HG02973 (cell line): ENCODE data around the gene DMAC1.

Experiments used
- ATAC-seq: cut with Tn5 transposase; IDR thresholded peaks from one replicate; pipeline ENCODE4 v1.9.1; 2021; ENCODE audit warnings: moderate library complexity; ENCODE audit not compliant: unreplicated experiment

DMAC1 gene

DNA sequence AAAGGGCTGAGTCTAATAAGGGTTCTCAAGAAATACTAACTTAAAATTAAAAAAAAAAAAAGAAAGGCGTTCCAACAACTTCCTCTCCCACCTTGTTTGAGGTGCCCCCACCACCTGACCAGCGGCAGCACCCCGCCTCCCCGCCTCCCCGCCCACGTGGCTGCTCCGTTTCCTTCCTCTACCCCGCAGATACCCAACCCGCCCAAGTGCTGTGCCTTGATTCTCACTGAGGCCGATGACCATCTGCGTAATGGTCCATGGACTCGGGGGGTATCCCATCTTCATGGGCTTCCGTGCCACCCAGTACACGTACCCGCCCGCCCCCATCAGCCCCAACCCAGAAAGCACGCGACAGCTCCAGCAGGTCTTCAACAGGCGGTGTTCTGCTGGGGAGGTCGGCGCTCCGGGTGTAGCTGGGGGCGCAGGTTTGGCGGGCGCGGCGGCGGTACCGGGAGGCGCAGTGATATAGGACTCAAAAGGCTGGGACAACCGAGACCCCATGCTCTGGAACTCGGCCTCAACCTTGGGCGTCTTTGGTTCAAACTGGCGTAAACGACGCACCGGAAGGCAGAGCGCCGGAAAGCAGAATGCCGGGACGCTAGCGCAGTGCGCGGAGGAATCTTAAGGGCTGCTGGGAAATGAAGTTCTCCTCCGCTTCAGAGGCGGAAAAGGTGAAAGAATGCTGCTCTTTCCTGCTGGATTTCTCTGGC, at the start of gene DMAC1:
Gene DMAC1, minus strand, starts transcription at position 545 of the 710 bp plus-strand sequence. Its CDS starts 44 bp downstream, at position 501.
- peak; percentile 86 for ATAC-seq

GRCh38 chr9:7849362-7849761, 49.8 kb upstream of the DMAC1 start:
- no peak for ATAC-seq

GRCh38 chr9:7848498-7848897, 48.9 kb upstream of the DMAC1 start:
- ATAC-seq = no peak

DNA sequence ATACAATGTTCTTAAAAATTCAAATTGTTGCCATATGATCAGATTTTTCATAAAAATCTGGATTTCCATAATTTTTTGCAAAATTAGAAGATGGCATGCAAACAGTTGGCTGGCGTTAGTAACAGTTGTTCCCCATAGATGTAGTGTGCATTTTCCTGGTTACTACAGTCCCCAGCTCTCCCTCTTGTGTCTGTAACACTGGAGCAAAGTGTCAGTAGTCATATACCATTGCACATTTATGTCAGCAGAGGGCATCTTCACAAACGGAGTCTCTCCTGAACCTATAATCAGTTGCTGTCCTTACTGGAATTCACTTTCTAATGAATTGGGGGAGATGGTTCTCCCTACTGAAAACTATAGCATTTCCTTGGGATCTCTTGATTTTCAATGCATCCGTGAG, 44.7 kb upstream of the DMAC1 start:
- ATAC-seq = no peak

- ATAC-seq = no peak
Measured at GRCh38 chr9:7841831-7842230, 42.3 kb upstream of the DMAC1 start.

DNA sequence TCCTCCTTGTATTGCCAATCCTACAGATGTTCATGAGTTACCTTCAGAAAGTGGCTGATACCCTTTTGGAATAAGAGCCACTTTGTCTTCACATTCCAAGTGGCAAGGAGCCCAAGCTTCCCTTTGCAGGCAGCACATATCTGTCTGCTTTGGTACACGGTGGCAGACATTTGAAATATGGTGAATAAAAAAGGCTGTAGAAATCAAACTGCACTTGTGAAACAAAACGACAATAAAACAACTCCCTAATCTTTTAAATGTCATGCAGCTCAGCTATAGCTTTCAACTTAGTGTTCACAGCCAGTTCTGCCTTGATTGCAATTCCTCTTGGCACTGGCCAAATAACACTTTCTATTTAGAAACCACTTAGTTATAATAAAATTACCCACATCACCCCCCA, 35.0 kb upstream of the DMAC1 start:
- ATAC-seq = no peak

GRCh38 chr9:7828334-7828733, 28.8 kb upstream of the DMAC1 start:
- ATAC-seq = no peak

DNA sequence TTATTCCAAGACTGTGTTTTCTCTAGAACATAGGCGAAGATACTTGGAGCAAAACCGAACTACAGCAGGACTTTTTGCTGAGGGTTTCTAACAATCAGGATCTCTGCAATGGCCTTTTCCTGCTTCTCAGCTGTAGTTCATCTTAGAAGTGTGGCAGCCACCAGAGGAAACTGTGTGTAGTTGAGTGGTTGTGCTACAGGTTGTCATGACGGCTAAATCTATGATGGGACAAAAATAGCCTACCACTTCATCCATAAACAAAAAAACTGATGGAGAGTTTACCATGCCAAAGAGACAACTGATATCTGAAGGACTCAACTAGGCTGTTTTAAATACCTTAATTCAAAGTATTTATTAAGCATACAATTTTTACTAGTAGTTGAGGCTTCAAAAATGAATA, 28.2 kb upstream of the DMAC1 start:
- no peak for ATAC-seq

DNA sequence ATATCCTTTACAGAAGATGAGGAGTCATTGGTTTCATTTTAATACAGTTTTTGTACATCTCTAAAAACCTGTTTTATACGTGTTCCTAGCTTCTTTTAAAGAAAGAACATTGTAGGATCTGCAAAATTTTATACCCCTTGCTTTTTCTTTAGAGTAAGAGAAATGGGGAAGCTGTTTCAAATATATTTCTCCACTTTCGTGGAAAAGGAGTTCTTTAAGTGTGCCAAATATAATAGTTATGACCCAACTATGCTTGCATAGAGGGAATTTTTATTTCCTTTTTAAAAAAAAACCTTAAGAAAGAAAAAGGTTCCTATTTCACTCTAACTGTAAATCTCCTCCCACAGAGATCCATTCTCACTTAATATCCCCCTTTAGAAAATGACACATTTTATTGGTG, 27.5 kb upstream of the DMAC1 start:
- no peak for ATAC-seq

- ATAC-seq = no peak
Measured at GRCh38 chr9:7823651-7824050, 24.1 kb upstream of the DMAC1 start.

GRCh38 chr9:7819984-7820383, 20.4 kb upstream of the DMAC1 start:
- ATAC-seq = no peak

GRCh38 chr9:7816021-7816420, 16.4 kb upstream of the DMAC1 start:
- ATAC-seq = no peak

- ATAC-seq = no peak
Measured at GRCh38 chr9:7813030-7813429, 13.5 kb upstream of the DMAC1 start.

DNA sequence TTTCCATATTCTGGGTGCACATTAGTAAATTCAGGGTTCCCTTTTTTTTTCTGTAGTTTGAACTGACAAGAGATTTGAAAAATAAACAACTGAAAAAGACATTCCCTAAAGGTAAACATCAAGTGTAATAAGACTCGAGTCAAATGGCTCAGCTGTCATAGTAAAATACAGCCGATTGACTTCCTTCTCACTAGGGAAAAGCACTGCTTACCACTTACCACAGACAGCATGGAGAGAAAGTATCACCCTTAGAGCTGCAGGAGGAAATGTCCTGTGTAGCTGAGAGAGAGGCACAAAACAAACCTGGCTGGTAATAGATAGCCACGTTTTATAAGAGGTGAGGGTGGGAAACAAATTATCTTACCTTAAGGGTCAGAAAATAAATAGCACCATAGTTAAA, 12.1 kb upstream of the DMAC1 start:
- ATAC-seq = no peak

DNA sequence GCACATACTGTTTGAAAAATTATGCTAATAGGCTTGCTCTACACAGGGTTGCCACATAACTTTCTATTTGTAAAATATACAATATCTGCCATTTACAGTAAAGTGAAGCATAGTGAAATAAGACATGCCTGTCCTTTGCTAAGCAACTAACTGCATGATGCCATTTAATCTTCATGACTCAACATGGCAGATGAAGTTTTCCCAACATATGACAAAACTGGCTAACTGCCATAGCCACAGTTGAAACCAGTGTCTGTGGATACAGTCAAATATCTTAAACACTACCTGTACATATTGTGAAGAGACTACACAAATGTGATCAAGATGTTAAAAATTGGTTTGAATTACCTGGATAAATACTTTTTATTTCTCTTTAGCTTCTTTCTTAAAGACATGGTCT, 3.1 kb upstream of the DMAC1 start:
- ATAC-seq = no peak

DNA sequence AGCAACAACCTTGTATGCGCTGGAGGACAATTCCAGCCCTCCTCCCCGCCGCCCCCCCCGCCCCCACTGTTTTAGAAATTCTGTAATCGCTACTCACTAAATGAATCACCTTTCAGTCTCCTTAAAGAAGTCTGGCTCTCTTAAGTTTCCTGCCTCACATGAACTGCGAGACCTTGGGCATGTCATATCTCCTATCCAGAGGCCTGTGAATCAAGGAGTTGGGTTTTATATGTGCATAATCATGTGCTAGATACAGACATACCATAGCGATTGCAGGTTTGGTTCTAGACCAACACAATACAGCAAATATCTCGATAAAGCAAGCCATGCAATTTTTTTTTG, 337 bp upstream of the DMAC1 start:
- ATAC-seq = peak; percentile 29

DNA sequence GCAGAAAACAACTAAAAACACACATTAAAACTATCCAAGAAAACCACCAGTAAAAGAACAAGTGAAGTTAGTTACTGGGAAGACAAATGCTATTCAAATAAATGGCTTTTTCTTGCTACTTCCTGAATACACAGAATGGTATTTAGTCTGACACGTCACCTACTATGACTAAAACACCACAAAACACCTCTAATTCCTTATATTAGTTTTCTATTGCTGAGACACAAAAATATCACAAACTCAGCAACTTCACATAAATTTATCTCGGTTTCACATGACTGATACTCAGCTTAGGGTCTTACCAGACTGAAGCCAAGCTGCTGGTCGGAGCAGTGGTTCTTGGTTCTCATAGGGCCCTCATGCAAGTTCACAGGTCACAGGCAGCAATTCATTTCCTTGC, 5.4 kb downstream of the DMAC1 start:
- no peak for ATAC-seq

- no peak for ATAC-seq
Measured at GRCh38 chr9:7791394-7791793, 8.2 kb downstream of the DMAC1 start.

DNA sequence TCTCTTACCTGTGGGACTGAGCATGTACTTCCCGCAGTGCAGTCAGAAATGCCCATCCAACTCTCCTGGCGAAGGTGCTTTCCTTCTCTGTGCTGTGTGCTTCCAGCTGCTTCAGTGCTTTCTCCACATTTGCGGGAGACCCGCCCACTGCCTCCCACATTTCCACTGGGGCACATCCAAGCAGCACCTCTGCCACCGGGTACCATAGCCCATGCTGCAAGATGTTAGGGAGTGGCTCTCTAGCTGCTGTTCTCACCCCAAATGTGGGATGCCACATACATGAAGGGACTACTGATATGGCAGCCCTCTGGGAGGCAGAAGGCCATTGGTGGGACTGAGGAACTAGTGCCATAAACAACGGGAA, 8.8 kb downstream of the DMAC1 start:
- ATAC-seq = no peak

- no peak for ATAC-seq
Measured at GRCh38 chr9:7790022-7790818, 9.4 kb downstream of the DMAC1 start.

DNA sequence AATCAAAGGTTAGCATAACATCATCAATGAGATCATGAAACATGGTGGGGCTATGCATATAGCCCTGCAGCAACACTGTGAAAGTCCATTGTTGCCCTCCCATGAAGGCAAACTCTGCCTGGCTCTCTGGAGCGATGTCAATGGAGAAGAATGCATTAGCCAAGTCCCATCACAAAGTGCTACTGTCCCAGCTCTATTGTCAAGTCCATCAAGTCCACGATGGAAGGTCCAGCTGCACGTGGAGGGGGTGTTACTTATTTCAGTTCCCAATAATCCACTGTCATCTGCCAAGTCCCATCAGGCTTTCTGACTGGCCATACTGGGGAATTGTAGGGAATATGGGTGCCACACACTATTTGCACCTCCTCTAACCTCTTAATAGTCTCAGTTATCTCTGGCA, 10.8 kb downstream of the DMAC1 start:
- ATAC-seq = no peak

GRCh38 chr9:7785813-7786212, 13.8 kb downstream of the DMAC1 start:
- ATAC-seq = no peak

- ATAC-seq = no peak
Measured at GRCh38 chr9:7784472-7784871, 15.1 kb downstream of the DMAC1 start.
